Measurements from ENCODE around the gene LGALS1.

LGALS1 gene

DNA sequence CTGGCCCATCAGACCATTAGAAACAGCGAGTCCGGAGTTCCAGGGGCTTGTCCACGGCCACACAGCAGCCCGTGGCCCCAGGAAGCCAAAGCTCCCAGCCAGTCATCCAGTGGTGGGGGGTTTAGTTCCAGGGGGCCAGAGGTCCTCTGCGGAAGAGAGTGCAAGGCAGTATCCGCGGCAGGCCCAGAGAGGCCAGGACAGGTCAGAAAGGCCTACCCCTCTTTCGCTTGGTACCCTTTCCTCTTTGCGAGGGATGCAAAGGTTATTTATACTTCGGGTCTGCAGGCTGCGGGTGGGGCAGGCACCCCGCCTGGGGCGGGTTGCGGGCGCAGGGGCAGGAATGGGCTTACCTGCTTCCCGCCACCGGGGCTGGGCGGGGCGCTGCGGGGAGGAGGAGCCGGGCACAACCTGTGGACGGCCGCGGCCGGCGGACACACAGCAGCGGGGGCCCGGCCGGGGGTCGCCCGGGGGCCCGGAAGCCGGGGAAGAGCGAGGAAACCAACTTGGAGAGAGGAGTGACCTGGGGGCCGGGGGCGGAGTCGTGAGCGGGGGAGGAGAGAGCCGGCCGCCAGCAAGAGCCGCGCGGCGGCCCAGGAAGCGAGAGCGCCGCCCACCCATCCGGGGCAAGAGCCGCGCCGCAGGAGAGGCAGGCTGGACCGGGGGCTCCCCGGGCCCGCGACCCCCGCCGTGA is 36.2 kb upstream of the LGALS1 start, which contains the start of gene SH3BP1:
TSS of gene SH3BP1 (plus strand) at position 600 of the 691 bp plus-strand sequence. CDS start 119 bp downstream, outside the sequence.
- H3K4me3 ChIP-seq (ENCODE audit: insufficient read depth, low read depth, low read length) = peak within 1 kb of the TSS; percentile 59
- 5 to 6% methylated on average over 57 of the region's 57 CpGs for WGBS, 2 experiments
- H3K9me3 ChIP-seq (ENCODE audit: control insufficient read depth, low read length) = no peaks in the 10 kb centered on the region
- no peak within 1 kb of the TSS for H3K27ac ChIP-seq (ENCODE audit: insufficient read depth, low read depth, low read length, poor library complexity, severe bottlenecking)
- no peaks in the 10 kb centered on the region for H3K27me3 ChIP-seq (ENCODE audit: control insufficient read depth, insufficient read depth, low read length, poor library complexity, severe bottlenecking)
- H3K4me1 ChIP-seq (ENCODE audit: control insufficient read depth, insufficient read depth, low read length) = peaks cover 11% of the 10 kb centered on the region
- H3K36me3 ChIP-seq (ENCODE audit: control insufficient read depth, insufficient read depth, low read length) = no peaks in the 10 kb centered on the region

- H3K9me3 ChIP-seq (ENCODE audit: control insufficient read depth, low read length) = no peaks in the 10 kb centered on the region
- H3K4me1 ChIP-seq (ENCODE audit: control insufficient read depth, insufficient read depth, low read length) = peaks cover 6% of the 10 kb centered on the region
- peak overlapping the region; percentile 59 for H3K4me3 ChIP-seq (ENCODE audit: insufficient read depth, low read depth, low read length)
- H3K27me3 ChIP-seq (ENCODE audit: control insufficient read depth, insufficient read depth, low read length, poor library complexity, severe bottlenecking) = no peaks in the 10 kb centered on the region
- no peak overlapping the region for H3K27ac ChIP-seq (ENCODE audit: insufficient read depth, low read depth, low read length, poor library complexity, severe bottlenecking)
- WGBS, 2 experiments = 4% methylated on average over 26 to 27 of the region's 27 CpGs
- H3K36me3 ChIP-seq (ENCODE audit: control insufficient read depth, insufficient read depth, low read length) = no peaks in the 10 kb centered on the region
Observed at GRCh38 chr22:37639771-37640590, 35.5 kb upstream of the LGALS1 start.

DNA sequence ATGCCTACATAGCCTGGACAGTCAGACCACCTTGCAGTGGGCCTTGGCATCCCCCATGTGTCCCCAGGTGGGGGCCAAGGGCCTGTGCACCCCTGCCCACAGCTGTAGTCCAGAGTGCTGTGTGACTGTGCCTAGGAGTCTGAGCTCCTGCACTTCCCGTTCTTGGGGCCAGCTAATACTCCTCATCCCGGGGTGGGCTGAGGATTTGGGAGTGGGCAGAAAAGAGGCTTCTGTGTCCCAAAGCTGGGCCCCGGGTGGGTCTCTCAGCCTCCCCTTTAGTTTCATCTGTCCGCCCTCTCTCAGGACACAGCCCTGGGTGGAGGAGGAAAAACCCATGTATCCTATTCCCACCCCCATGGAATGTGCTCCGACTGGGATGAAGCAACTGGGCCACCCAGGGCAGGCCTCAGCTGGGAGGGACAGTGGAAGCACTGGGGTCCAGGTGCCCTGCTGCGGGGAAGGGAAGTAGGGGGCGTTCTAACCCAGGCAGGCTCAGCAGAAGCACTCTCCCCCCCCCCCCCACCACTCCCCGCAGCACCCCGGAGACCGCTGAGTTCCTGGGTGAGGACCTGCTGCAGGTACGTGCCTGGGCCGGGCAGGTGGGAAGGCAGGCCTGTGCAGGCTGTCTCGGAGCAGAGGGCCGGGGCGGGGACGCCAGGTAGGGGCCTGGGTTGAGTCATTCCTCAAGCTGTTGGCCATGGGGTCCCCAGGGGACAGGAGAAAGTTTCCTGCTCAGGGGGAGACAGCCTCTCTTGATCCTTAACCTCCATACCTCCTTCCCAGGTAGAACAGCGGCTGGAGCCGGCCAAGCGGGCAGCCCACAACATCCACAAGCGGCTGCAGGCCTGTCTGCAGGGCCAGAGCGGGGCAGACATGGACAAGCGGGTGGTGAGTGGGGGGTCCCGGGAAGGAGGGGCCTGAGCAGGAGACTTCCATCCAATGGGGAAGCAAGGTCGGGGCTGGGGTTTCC is 34.6 kb upstream of the LGALS1 start:
- Histone ChIP-seq H3K4me3 (ENCODE audit: insufficient read depth, low read depth, low read length) (peak overlapping the region; percentile 59), H3K36me3 (ENCODE audit: control insufficient read depth, insufficient read depth, low read length) (no peaks in the 10 kb centered on the region), H3K27me3 (ENCODE audit: control insufficient read depth, insufficient read depth, low read length, poor library complexity, severe bottlenecking) (no peaks in the 10 kb centered on the region), H3K4me1 (ENCODE audit: control insufficient read depth, insufficient read depth, low read length) (peaks cover 6% of the 10 kb centered on the region), H3K9me3 (ENCODE audit: control insufficient read depth, low read length) (no peaks in the 10 kb centered on the region), H3K27ac (ENCODE audit: insufficient read depth, low read depth, low read length, poor library complexity, severe bottlenecking) (no peak overlapping the region)
- WGBS, 2 experiments = 79 to 80% methylated on average over 23 to 24 of the region's 24 CpGs

GRCh38 chr22:37641561-37641949 is 33.9 kb upstream of the LGALS1 start:
- Histone ChIP-seq H3K4me1 (ENCODE audit: control insufficient read depth, insufficient read depth, low read length) (peaks cover 6% of the 10 kb centered on the region), H3K27ac (ENCODE audit: insufficient read depth, low read depth, low read length, poor library complexity, severe bottlenecking) (no peak overlapping the region), H3K36me3 (ENCODE audit: control insufficient read depth, insufficient read depth, low read length) (no peaks in the 10 kb centered on the region), H3K9me3 (ENCODE audit: control insufficient read depth, low read length) (no peaks in the 10 kb centered on the region), H3K27me3 (ENCODE audit: control insufficient read depth, insufficient read depth, low read length, poor library complexity, severe bottlenecking) (no peaks in the 10 kb centered on the region), H3K4me3 (ENCODE audit: insufficient read depth, low read depth, low read length) (no peak overlapping the region)
- 93 to 97% methylated on average over 5 of the region's 5 CpGs for WGBS, 2 experiments

DNA sequence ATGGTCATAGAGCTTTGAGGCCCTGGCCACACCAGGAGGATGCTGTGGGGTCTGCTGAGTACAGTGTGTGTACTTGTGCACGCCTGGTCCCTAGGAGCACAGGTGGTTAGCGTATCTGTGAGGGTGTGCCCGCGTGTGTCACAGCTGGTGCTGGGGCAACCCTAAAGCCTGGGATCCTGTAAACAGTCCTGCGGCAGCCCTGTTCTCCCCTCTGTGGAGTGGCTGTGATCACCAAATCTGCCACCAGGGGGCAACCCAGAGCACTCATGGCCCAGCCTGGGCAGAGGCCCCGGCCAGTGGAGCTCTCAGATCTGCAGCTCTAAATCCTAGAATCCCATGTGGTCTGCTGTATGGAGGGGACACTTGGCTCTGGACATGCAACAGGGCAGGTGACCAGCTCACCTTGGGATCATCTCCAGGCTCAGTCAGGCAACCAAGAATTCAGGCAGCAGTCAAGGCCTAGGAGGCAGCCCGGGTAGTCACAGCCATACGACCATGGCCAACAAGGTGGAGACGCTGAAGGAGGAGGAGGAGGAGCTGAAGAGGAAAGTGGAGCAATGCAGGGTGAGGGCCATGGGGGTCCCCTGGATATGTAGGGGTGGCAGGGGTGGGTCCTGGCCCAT is 32.1 kb upstream of the LGALS1 start:
- Histone ChIP-seq H3K4me1 (ENCODE audit: control insufficient read depth, insufficient read depth, low read length) (peaks cover 6% of the 10 kb centered on the region), H3K36me3 (ENCODE audit: control insufficient read depth, insufficient read depth, low read length) (no peaks in the 10 kb centered on the region), H3K9me3 (ENCODE audit: control insufficient read depth, low read length) (no peaks in the 10 kb centered on the region), H3K27me3 (ENCODE audit: control insufficient read depth, insufficient read depth, low read length, poor library complexity, severe bottlenecking) (no peaks in the 10 kb centered on the region), H3K27ac (ENCODE audit: insufficient read depth, low read depth, low read length, poor library complexity, severe bottlenecking) (no peak overlapping the region), H3K4me3 (ENCODE audit: insufficient read depth, low read depth, low read length) (no peak overlapping the region)
- WGBS, 2 experiments = 62 to 63% methylated on average over 9 of the region's 9 CpGs

DNA sequence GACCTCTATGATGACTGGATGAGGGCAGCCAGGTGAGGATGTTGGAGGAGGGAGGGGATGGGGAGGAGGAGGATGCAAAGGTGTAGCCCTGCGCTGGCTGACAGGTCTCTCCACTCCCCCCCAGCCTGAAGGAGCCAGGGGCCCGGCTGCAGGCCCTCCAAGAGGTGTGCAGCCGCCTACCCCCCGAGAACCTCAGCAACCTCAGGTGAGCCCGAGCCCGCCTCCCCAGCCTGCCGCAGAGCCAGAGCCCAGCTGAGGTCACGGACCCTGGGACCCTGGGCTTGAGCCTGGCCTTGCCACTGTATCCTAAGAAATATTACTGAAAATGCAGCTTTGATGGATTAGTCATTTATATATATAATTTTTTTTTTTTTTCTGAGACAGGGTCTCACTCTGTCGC is 28.1 kb upstream of the LGALS1 start:
- 95 to 96% methylated on average over 9 of the region's 9 CpGs for WGBS, 2 experiments
- H3K9me3 ChIP-seq (ENCODE audit: control insufficient read depth, low read length) = no peaks in the 10 kb centered on the region
- H3K27me3 ChIP-seq (ENCODE audit: control insufficient read depth, insufficient read depth, low read length, poor library complexity, severe bottlenecking) = no peaks in the 10 kb centered on the region
- no peak overlapping the region for H3K27ac ChIP-seq (ENCODE audit: insufficient read depth, low read depth, low read length, poor library complexity, severe bottlenecking)
- H3K36me3 ChIP-seq (ENCODE audit: control insufficient read depth, insufficient read depth, low read length) = no peaks in the 10 kb centered on the region
- H3K4me1 ChIP-seq (ENCODE audit: control insufficient read depth, insufficient read depth, low read length) = no peaks in the 10 kb centered on the region
- no peak overlapping the region for H3K4me3 ChIP-seq (ENCODE audit: insufficient read depth, low read depth, low read length)

GRCh38 chr22:37647928-37648327 is 27.5 kb upstream of the LGALS1 start:
- no peaks in the 10 kb centered on the region for H3K36me3 ChIP-seq (ENCODE audit: control insufficient read depth, insufficient read depth, low read length)
- H3K4me3 ChIP-seq (ENCODE audit: insufficient read depth, low read depth, low read length) = no peak overlapping the region
- no peaks in the 10 kb centered on the region for H3K4me1 ChIP-seq (ENCODE audit: control insufficient read depth, insufficient read depth, low read length)
- 94 to 96% methylated on average over 9 of the region's 9 CpGs for WGBS, 2 experiments
- H3K27ac ChIP-seq (ENCODE audit: insufficient read depth, low read depth, low read length, poor library complexity, severe bottlenecking) = no peak overlapping the region
- H3K27me3 ChIP-seq (ENCODE audit: control insufficient read depth, insufficient read depth, low read length, poor library complexity, severe bottlenecking) = no peaks in the 10 kb centered on the region
- H3K9me3 ChIP-seq (ENCODE audit: control insufficient read depth, low read length) = no peaks in the 10 kb centered on the region

DNA sequence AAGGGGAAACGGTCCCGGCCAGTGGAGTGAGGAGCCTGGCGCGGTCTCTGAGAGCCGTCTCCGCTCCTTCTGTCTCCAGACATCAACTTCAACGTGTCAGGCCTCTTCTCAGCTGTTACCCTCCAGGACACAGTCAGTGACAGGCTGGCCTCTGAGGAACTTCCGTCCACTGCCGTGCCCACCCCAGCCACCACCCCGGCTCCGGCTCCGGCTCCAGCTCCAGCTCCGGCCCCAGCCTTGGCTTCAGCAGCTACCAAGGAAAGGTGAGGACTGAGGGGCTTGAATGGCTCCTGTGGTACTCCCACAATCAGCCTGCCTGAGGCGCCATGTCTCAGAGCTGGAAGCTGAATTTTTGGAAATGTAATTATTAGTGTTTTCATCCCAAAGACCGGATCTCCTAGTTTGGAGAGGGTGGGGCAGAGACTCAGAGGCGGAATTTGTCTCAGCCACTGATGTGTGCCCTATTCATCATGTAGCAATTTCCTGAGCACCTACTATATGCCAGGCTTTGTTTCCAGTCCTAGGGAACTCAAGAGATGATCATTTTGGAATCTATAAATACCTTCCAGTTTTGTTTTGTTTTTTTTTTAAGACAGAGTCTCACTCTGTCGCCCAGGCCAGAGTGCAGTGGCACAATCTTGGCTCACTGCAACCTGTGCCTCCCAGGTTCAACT is 24.8 kb upstream of the LGALS1 start:
- Histone ChIP-seq H3K4me3 (ENCODE audit: insufficient read depth, low read depth, low read length) (no peak overlapping the region), H3K4me1 (ENCODE audit: control insufficient read depth, insufficient read depth, low read length) (no peaks in the 10 kb centered on the region), H3K9me3 (ENCODE audit: control insufficient read depth, low read length) (no peaks in the 10 kb centered on the region), H3K27ac (ENCODE audit: insufficient read depth, low read depth, low read length, poor library complexity, severe bottlenecking) (no peak overlapping the region), H3K36me3 (ENCODE audit: control insufficient read depth, insufficient read depth, low read length) (peaks cover 4% of the 10 kb centered on the region), H3K27me3 (ENCODE audit: control insufficient read depth, insufficient read depth, low read length, poor library complexity, severe bottlenecking) (no peaks in the 10 kb centered on the region)
- WGBS, 2 experiments = 94 to 95% methylated on average over 17 of the region's 17 CpGs

GRCh38 chr22:37654563-37655251 is 20.7 kb upstream of the LGALS1 start:
- no peak overlapping the region for H3K27ac ChIP-seq (ENCODE audit: insufficient read depth, low read depth, low read length, poor library complexity, severe bottlenecking)
- no peak overlapping the region for H3K4me3 ChIP-seq (ENCODE audit: insufficient read depth, low read depth, low read length)
- H3K27me3 ChIP-seq (ENCODE audit: control insufficient read depth, insufficient read depth, low read length, poor library complexity, severe bottlenecking) = no peaks in the 10 kb centered on the region
- peaks cover 5% of the 10 kb centered on the region for H3K4me1 ChIP-seq (ENCODE audit: control insufficient read depth, insufficient read depth, low read length)
- 92 to 93% methylated on average over 13 to 14 of the region's 14 CpGs for WGBS, 2 experiments
- H3K9me3 ChIP-seq (ENCODE audit: control insufficient read depth, low read length) = no peaks in the 10 kb centered on the region
- H3K36me3 ChIP-seq (ENCODE audit: control insufficient read depth, insufficient read depth, low read length) = peaks cover 4% of the 10 kb centered on the region
